MM.1S (cell line): ENCODE measurements around the gene ZFP69B.

Experiments used
- DNase-seq: peaks from one replicate; pipeline ENCODE4 v3.0.0-alpha.2; 2015
- H2AFZ ChIP-seq: fragments of 300-600 bp; sonication (generic); 2 replicates; pipeline ENCODE4 v1.6.0; 2016; ENCODE audit warnings: antibody characterized with exemption, low read length
- H3F3A ChIP-seq: fragments of 300-600 bp; sonication (generic); 2 replicates; pipeline ENCODE4 v1.6.1; 2016; ENCODE audit warnings: mild to moderate bottlenecking, antibody characterized with exemption, low read length, moderate library complexity, mixed read lengths; ENCODE audit not compliant: insufficient read depth
- H3K27ac ChIP-seq: fragments of 300-600 bp; sonication (generic); 2 replicates; pipeline ENCODE4 v1.5.1; 2016; ENCODE audit warnings: mild to moderate bottlenecking, low read length
- H3K27me3 ChIP-seq: fragments of 300-600 bp; sonication (generic); replicated peaks from 2 replicates; pipeline ENCODE4 v1.6.0; 2016; ENCODE audit warnings: low read length; ENCODE audit not compliant: insufficient read depth
- H3K36me3 ChIP-seq: fragments of 300-600 bp; sonication (generic); replicated peaks from 2 replicates; pipeline ENCODE4 v1.6.1; 2016; ENCODE audit warnings: mild to moderate bottlenecking, low read length, mixed read lengths; ENCODE audit not compliant: insufficient read depth
- H3K4me1 ChIP-seq: fragments of 300-600 bp; sonication (generic); 2 replicates; pipeline ENCODE4 v1.6.1; 2016; ENCODE audit warnings: low read length, mixed read lengths
- H3K4me2 ChIP-seq: fragments of 300-600 bp; sonication (generic); 2 replicates; pipeline ENCODE4 v1.6.0; 2016; ENCODE audit warnings: low read depth, low read length
- H3K4me3 ChIP-seq: fragments of 300-600 bp; sonication (generic); 2 replicates; pipeline ENCODE4 v1.5.1; 2016; ENCODE audit warnings: low read length, mixed read lengths
- H3K79me2 ChIP-seq: fragments of 300-600 bp; sonication (generic); 2 replicates; pipeline ENCODE4 v1.6.1; 2016; ENCODE audit warnings: mixed run types, low read length, mixed read lengths
- H3K9ac ChIP-seq: fragments of 300-600 bp; sonication (generic); 2 replicates; pipeline ENCODE4 v1.6.1; 2016; ENCODE audit warnings: low read length, mixed read lengths
- H3K9me2 ChIP-seq: fragments of 300-600 bp; sonication (generic); replicated peaks from 2 replicates; pipeline ENCODE4 v1.6.1; 2016; ENCODE audit warnings: mild to moderate bottlenecking, low read length, mixed read lengths; ENCODE audit not compliant: insufficient read depth
- H3K9me3 ChIP-seq: fragments of 300-600 bp; sonication (generic); replicated peaks from 2 replicates; pipeline ENCODE4 v1.6.1; 2016; ENCODE audit warnings: mild to moderate bottlenecking, low read length, mixed read lengths; ENCODE audit not compliant: insufficient read depth
- H4K20me1 ChIP-seq: fragments of 300-600 bp; sonication (generic); 2 replicates; pipeline ENCODE4 v1.6.1; 2016; ENCODE audit warnings: mild to moderate bottlenecking, low read length, moderate library complexity, mixed read lengths; ENCODE audit not compliant: insufficient read depth
- CTCF ChIP-seq: fragments of 300-600 bp; sonication (generic); IDR thresholded peaks from 2 replicates; pipeline ENCODE4 v1.5.1; 2016; ENCODE audit warnings: antibody characterized with exemption, low read length, mixed read lengths
- EZH2 ChIP-seq: fragments of 300-600 bp; sonication (generic); optimal IDR thresholded peaks from 2 replicates; pipeline ENCODE3; 2017; ENCODE audit warnings: low read depth, mild to moderate bottlenecking, antibody characterized with exemption, low read length, mixed read lengths
- EZH2phosphoT487 ChIP-seq: fragments of 300-600 bp; sonication (generic); IDR thresholded peaks from 2 replicates; pipeline ENCODE4 v1.6.1; 2018; ENCODE audit warnings: antibody characterized with exemption, low read length

The ZFP69B gene

GRCh38 chr1:40414331-40414730, 35.9 kb upstream of the ZFP69B start:
- H3K9ac ChIP-seq: no peak overlapping the region
- H3K9me2 ChIP-seq: no peaks in the 10 kb centered on the region
- H3K4me1 ChIP-seq: no peaks in the 10 kb centered on the region
- H3K9me3 ChIP-seq: no peaks in the 10 kb centered on the region
- H3F3A ChIP-seq: no peaks in the 10 kb centered on the region
- no peak overlapping the region for H3K4me2 ChIP-seq
- peaks cover 7% of the 10 kb centered on the region; the same call in 1 of the 2 replicates for H3K36me3 ChIP-seq
- no peak for DNase-seq
- no peaks in the 10 kb centered on the region for H4K20me1 ChIP-seq
- no peaks in the 10 kb centered on the region for H3K27me3 ChIP-seq
- no peak overlapping the region for H2AFZ ChIP-seq
- H3K4me3 ChIP-seq: no peak overlapping the region
- H3K27ac ChIP-seq: no peak overlapping the region
- no peak for TF ChIP-seq EZH2phosphoT487
- no peak for TF ChIP-seq EZH2
- no peak for TF ChIP-seq CTCF
- 0 out of 2 replicates have a peak, but pooled peaks cover 3% of the 10 kb centered on the region for H3K79me2 ChIP-seq

GRCh38 chr1:40416709-40417108, 33.6 kb upstream of the ZFP69B start:
- H3K4me3 ChIP-seq: no peak overlapping the region
- 0 out of 2 replicates have a peak, but pooled peaks cover 3% of the 10 kb centered on the region for H3K79me2 ChIP-seq
- no peaks in the 10 kb centered on the region for H3F3A ChIP-seq
- TF ChIP-seq EZH2: no peak
- no peak for TF ChIP-seq CTCF
- no peak for TF ChIP-seq EZH2phosphoT487
- DNase-seq: no peak
- 0 out of 2 replicates have a peak, but pooled peaks cover 3% of the 10 kb centered on the region for H3K36me3 ChIP-seq
- H3K9ac ChIP-seq: no peak overlapping the region
- H3K4me1 ChIP-seq: no peaks in the 10 kb centered on the region
- no peaks in the 10 kb centered on the region for H3K9me2 ChIP-seq
- H2AFZ ChIP-seq: no peak overlapping the region
- H3K27ac ChIP-seq: no peak overlapping the region
- no peaks in the 10 kb centered on the region for H3K27me3 ChIP-seq
- no peak overlapping the region for H3K4me2 ChIP-seq
- no peaks in the 10 kb centered on the region for H3K9me3 ChIP-seq
- no peaks in the 10 kb centered on the region for H4K20me1 ChIP-seq

GRCh38 chr1:40421431-40422384, 28.6 kb upstream of the ZFP69B start:
- Histone ChIP-seq H2AFZ (no peak overlapping the region), H3F3A (no peaks in the 10 kb centered on the region), H3K4me2 (no peak overlapping the region), H3K4me1 (no peaks in the 10 kb centered on the region), H3K9me3 (no peaks in the 10 kb centered on the region), H3K79me2 (no peaks in the 10 kb centered on the region), H3K9me2 (no peaks in the 10 kb centered on the region), H3K36me3 (no peaks in the 10 kb centered on the region), H3K27me3 (no peaks in the 10 kb centered on the region), H3K9ac (no peak overlapping the region), H3K4me3 (no peak overlapping the region), H4K20me1 (no peaks in the 10 kb centered on the region), H3K27ac (no peak overlapping the region)
- no peak for TF ChIP-seq EZH2phosphoT487
- TF ChIP-seq CTCF: no peak
- no peak for TF ChIP-seq EZH2
- DNase-seq: no peak
